Measurements from ENCODE around the gene IGLL5. TPM values are rescaled to one million over a fixed set of nuclear protein-coding genes. Genes with fewer than 3 reads are reported as not detected.

The IGLL5 gene
- total and polyA plus RNA-seq, 9 of the 15 experiments (the other 6 are each of a cell fraction or from before 2014, with no cell fraction given), result not detected

DNA sequence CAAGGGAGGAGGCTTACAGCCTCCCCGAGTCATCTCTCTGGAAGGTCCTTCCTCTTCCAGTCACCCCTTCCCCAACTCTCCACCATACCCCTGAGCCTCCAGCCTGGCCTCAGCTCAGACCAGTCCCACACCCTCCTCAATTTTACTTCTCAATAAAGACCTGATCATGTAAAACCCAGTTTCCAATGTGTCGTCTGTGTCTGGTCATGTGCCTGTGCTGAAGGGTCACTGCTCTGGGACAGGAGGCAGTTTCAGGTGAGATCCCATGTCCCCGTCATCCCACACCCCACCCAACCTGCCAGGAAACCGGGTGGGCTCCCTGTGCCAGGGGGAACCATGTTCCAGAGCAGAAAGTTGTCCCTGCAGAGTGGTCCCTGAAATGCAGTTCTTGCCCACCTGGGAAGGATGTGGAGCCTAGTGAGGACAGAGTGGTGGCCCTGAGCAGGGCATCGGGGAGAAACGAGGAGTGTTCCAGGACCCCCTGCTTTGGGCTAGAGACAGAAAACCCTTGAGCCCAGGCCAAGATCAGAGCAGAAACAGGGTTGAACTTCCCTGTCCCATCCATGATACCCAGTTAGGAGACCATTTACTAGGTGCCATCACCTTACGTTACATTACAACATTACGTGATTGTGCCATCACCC is 19.4 kb downstream of the IGLL5 start (continued):
- TF ChIP-seq, protein P1, sequence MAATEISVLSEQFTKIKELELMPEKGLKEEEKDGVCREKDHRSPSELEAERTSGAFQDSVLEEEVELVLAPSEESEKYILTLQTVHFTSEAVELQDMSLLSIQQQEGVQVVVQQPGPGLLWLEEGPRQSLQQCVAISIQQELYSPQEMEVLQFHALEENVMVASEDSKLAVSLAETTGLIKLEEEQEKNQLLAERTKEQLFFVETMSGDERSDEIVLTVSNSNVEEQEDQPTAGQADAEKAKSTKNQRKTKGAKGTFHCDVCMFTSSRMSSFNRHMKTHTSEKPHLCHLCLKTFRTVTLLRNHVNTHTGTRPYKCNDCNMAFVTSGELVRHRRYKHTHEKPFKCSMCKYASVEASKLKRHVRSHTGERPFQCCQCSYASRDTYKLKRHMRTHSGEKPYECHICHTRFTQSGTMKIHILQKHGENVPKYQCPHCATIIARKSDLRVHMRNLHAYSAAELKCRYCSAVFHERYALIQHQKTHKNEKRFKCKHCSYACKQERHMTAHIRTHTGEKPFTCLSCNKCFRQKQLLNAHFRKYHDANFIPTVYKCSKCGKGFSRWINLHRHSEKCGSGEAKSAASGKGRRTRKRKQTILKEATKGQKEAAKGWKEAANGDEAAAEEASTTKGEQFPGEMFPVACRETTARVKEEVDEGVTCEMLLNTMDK (IDR thresholded peaks at IDR 0.05; ENCODE audit: borderline replicate concordance, insufficient read depth, low read depth, low read length, poor library complexity, severe bottlenecking), result no peak
- TF ChIP-seq CBX2 (IDR thresholded peaks at IDR 0.05; ENCODE audit: insufficient read depth, low read length, poor library complexity, severe bottlenecking), result no peak
- TF ChIP-seq RFX1 (IDR thresholded peaks at IDR 0.05), result no peak
- TF ChIP-seq, protein P2, sequence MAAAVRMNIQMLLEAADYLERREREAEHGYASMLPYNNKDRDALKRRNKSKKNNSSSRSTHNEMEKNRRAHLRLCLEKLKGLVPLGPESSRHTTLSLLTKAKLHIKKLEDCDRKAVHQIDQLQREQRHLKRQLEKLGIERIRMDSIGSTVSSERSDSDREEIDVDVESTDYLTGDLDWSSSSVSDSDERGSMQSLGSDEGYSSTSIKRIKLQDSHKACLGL (CRISPR knock-in tag; IDR thresholded peaks at IDR 0.05; ENCODE audit: borderline replicate concordance, poor library complexity, severe bottlenecking), result peak; percentile 28
- TF ChIP-seq, protein P3, sequence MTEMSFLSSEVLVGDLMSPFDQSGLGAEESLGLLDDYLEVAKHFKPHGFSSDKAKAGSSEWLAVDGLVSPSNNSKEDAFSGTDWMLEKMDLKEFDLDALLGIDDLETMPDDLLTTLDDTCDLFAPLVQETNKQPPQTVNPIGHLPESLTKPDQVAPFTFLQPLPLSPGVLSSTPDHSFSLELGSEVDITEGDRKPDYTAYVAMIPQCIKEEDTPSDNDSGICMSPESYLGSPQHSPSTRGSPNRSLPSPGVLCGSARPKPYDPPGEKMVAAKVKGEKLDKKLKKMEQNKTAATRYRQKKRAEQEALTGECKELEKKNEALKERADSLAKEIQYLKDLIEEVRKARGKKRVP (CRISPR knock-in tag; IDR thresholded peaks at IDR 0.05), result no peak
- TF ChIP-seq, protein P4, sequence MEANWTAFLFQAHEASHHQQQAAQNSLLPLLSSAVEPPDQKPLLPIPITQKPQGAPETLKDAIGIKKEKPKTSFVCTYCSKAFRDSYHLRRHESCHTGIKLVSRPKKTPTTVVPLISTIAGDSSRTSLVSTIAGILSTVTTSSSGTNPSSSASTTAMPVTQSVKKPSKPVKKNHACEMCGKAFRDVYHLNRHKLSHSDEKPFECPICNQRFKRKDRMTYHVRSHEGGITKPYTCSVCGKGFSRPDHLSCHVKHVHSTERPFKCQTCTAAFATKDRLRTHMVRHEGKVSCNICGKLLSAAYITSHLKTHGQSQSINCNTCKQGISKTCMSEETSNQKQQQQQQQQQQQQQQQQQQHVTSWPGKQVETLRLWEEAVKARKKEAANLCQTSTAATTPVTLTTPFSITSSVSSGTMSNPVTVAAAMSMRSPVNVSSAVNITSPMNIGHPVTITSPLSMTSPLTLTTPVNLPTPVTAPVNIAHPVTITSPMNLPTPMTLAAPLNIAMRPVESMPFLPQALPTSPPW (CRISPR knock-in tag; IDR thresholded peaks at IDR 0.05), result no peak
- TF ChIP-seq HIVEP1 (CRISPR knock-in tag; IDR thresholded peaks at IDR 0.05), result no peak
- 0 out of 4 replicates have a peak, but pooled peaks of 1 of the 2 experiments have one; percentile 63 for TF ChIP-seq RCOR1 (IDR thresholded peaks at IDR 0.05; ENCODE audit: borderline replicate concordance in 1 of 2, low read depth in 2 of 2, low read length in 2 of 2)
- no peak for TF ChIP-seq ZNF124 (CRISPR knock-in tag; IDR thresholded peaks at IDR 0.05)
- TF ChIP-seq, protein P5, sequence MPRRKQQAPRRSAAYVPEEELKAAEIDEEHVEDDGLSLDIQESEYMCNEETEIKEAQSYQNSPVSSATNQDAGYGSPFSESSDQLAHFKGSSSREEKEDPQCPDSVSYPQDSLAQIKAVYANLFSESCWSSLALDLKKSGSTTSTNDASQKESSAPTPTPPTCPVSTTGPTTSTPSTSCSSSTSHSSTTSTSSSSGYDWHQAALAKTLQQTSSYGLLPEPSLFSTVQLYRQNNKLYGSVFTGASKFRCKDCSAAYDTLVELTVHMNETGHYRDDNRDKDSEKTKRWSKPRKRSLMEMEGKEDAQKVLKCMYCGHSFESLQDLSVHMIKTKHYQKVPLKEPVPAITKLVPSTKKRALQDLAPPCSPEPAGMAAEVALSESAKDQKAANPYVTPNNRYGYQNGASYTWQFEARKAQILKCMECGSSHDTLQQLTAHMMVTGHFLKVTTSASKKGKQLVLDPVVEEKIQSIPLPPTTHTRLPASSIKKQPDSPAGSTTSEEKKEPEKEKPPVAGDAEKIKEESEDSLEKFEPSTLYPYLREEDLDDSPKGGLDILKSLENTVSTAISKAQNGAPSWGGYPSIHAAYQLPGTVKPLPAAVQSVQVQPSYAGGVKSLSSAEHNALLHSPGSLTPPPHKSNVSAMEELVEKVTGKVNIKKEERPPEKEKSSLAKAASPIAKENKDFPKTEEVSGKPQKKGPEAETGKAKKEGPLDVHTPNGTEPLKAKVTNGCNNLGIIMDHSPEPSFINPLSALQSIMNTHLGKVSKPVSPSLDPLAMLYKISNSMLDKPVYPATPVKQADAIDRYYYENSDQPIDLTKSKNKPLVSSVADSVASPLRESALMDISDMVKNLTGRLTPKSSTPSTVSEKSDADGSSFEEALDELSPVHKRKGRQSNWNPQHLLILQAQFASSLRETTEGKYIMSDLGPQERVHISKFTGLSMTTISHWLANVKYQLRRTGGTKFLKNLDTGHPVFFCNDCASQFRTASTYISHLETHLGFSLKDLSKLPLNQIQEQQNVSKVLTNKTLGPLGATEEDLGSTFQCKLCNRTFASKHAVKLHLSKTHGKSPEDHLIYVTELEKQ (CRISPR knock-in tag; IDR thresholded peaks at IDR 0.05), result no peak
- TF ChIP-seq HMG20A (CRISPR knock-in tag; conservative IDR thresholded peaks at IDR 0.05), result no peak
- TF ChIP-seq RBM39 (optimal IDR thresholded peaks at IDR 0.05; ENCODE audit: low read depth, low read length), result no peak
- TF ChIP-seq SAFB2 (IDR thresholded peaks at IDR 0.05; ENCODE audit: borderline replicate concordance, low read depth, low read length, severe bottlenecking), result no peak

Data from K562 (cell line).